HG03025 (cell line): ENCODE data around the gene GMPR2.
A peak's percentile ranks its signal among the peaks of the same experiment; 100 is the strongest.
"Not testable (repeated sequence)": the region's sequence is repeated elsewhere in the genome, so short reads cannot be mapped to it uniquely, and the experiment has no call there.

ENCODE experiments used
- ATAC-seq: cut with Tn5 transposase; IDR thresholded peaks from one replicate; pipeline ENCODE4 v1.9.1; 2021; ENCODE audit warnings: mild to moderate bottlenecking, moderate library complexity; ENCODE audit not compliant: unreplicated experiment, low FRiP score

GMPR2 gene

DNA sequence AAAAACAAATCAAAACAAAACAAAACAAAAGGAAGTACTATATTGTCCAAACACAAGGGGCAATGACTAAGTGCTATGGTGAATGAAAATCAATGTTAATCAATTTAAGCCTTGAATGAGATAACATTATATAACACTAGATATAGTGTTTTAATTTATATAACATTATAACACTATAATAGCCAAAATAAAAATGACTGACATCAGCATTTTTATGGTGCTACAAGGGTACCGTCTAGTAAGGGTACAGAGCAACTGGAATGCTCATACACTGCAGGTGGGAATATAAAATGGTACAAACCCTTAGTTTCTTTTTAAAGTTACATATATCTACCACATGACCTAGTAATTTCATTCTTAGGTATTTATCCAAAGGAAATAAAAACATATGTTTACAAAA, 6.3 kb upstream of the GMPR2 start:
- ATAC-seq: no peak

DNA sequence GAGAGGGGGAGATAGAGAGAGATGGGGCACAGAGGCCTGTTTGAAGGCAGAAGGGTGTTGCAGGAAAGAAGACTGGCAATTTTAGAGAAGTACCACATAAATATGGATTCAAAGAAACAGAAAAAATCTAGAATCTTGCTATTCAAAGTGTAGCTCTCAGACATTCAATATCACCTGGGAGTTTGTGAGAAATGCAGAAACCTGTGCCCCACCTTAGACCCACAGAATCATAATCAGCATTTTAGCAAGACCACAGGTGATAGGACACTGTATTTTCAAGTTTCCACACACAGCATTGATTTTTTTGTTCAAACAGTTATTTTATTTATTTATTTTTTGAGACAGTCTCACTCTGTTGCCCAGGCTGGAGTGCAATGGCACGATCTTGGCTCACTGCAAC, 3.8 kb upstream of the GMPR2 start:
- no peak for ATAC-seq

DNA sequence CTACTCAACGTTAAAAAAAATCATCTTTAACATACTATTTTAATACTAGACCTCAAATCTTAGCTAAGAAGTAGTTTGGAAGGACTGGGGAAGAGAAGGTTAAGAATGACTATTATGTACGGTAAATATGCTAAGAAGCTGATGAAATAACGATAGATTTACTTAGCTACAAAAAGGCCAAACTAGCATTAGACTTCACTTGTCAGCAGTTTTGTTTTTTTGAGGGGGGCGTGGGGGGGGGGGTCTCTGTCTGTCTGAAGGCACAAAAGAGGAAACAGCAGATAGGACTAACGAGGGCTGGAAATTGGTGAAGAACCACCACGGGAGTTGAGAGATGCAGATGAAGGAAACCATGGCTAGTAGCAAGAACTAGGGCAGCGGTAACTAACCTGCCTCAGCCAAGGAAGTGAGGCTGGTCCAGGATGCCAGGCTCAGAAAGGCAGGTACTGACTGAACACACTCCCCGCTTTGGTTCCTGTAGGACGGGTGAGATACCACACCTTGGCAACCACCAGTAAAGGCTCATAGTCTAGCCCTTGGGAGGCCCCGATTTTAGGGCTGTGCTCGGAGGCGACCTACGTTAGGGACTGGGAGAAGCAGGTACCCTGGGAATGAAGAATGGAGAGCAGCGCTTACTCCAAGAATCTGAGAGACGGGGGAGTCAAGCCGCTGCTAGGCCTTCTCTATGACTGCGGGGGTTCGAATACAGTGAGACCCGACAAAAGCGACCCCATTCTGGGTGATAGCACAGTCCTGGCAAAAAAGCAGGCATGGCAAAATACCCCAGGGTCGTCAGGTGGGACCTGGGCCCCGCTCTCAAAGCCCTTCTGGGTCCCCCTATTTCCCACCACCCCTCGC, 1.2 kb upstream of the GMPR2 start:
- peak; percentile 11 for ATAC-seq

DNA sequence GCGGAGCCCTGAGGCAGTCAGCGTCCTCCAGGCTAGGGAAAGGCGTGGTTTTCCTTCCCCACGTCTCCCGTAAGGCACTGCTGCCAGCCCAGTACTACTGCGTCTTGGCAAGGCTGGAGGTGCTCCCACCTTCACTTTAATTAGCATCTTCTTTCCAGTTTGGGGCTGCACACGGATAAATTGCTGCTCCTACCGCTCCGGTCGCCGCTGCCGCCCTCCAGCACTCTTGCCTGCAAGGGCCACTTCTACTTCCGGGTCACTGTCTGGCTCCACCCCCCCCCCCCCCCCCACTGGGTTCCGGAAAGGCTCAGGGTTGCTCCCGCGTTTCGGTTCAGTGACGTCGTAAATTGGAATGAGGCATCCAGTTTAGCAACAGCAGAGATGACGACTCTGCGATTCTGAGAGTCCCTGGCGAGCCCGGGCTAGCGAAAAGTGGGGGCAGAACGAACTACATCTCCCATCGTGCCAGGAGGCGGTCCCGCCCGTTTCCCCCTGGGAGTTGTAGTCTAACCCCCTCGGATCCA, 546 bp upstream of the GMPR2 start, which contains the start of gene NEDD8:
NEDD8 (minus strand) TSS at position 247 of the 524 bp plus-strand sequence; CDS start at position 147, 100 bp downstream.
- ATAC-seq: peak; percentile 77

DNA sequence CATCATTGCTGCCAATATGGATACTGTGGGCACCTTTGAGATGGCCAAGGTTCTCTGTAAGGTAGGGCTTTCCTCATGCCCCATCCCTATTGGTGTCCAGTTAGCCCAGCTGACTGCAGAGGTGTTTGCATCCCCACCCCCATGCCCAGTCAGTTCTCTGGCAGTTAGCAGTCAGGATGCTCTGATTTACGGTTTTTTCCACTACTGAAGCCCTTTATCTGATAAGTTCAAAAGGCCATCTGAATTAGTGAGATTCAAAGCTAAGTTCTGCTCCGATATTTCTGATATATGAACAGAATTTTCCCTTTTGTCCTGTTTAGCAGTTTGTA, 773 bp downstream of the GMPR2 start:
- ATAC-seq: no peak

DNA sequence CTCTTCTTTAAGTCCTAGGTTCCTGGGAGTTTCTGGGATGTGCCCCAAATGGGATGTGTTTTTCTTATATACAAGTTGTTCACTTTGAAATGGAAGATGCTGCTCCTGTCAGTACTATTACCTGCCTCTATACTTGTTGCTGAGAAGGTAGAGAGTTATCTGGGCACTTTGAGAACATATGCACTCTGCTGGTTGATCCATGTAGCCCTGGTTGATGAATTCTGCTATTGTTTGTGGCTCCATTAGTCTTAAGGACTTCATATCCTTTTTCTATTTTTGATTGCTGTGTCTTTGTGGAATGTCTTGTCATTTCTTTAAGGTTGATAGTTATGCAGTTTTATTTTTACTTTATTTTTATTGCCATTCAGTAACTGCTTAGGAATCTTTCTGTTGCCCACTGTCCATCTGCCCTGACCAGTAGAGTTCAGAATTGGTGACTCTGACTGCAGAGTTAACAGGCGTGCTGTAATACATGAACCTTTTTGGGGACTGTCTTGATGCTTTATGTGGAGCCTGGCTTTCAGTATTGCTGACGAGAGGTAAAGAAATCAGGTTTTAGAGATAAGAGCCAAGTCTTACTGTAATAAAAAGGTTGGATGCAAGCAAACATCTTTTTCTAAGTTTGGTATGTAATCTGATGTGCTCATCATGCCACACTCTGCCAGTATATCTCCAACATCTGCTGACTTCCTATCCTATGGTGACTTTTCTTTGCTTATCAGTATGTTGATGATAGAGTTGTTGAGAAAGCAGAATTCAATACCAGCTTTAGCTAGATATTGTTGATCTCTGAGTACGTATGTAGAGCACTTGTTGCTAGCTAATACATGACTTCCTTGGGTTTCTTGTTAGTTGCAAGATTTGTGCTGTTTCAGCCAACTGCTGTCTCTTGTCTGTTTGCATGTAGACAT, 1.6 kb downstream of the GMPR2 start:
- ATAC-seq: no peak

DNA sequence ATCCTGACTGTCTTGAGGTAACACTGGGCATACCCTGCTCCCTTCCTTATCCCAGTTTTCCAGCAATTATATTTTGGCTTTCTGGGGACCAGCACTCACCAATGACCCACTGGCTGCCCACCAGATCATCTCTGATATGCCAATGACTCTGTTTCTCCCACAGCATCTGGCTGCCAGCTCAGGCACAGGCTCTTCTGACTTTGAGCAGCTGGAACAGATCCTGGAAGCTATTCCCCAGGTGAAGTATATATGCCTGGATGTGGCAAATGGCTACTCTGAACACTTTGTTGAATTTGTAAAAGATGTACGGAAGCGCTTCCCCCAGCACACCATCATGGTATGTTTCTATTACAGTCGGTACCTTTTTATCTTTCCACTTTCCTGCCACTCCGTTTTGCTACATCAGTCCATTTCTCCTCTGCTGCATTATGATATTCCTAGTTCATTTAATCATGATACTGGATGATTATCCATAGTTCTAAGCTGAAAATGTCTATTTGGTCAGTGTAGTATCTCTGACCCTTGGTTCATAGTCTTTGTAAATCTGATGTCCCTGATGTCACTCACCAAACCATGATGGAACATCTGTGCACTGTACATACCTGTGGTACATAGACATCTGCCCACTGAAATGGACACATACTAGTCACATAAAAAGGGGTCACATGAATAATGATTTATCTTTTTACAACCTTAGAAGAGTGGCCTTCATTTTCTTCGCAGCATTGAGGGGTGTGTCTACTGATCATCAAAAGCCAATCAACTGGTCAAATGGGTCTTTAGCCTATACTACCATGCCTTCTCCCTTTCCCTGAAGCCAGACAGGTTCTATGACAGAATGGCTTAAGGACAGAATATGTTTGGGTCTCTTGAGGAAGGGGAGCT, 3.3 kb downstream of the GMPR2 start:
- ATAC-seq: no peak

DNA sequence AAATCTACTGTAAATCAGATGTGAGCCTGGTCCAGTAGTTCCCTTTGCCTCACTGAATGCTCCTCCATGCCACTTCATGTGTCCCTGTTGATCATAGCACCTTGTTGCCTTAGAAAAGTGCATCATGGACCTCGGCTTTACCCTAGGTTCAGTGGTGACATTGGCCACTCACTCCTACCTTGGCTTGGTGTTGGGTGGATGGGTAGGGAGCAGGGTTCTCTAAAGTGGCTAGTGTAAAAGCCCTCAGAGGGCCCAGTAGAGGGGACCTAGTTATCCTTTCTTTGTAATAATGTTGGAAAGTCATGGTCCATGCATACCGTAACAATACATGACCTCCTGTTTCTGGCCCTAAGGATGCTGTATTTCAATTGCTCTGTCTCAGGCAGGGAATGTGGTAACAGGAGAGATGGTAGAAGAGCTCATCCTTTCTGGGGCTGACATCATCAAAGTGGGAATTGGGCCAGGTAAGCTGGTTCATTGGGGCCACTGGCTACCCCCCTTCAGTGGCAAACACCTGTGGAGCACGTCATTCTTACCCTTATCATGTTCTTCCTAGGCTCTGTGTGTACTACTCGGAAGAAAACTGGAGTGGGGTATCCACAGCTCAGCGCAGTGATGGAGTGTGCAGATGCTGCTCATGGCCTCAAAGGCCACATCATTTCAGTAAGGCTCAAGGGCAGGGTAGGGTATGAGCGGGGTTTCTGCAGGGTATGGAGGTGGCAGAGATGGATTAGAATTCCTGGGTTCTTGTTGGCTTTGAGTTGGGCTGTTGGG, 4.1 kb downstream of the GMPR2 start:
- no peak for ATAC-seq

DNA sequence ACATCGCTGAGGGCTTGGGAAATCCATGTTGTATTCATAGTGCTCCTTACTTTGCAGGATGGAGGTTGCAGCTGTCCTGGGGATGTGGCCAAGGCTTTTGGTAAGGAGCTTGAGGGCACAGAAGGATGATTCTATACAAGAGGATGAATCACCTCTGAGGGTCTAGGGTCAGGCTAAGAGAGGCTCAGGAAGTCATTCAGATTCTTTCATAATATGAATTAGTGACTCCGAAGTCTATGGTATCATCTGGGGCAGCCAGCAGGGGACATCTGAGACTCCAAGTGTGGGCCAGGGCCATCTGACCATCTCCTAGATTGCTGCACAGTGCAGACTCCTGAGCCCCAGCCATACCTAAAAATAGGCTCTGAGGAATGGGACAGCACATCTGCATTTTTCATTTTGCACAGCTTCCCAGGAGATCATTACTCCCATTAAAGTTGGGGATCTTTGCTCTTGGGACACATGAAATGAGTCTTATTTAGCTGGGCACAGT, 4.8 kb downstream of the GMPR2 start:
- ATAC-seq: no peak

DNA sequence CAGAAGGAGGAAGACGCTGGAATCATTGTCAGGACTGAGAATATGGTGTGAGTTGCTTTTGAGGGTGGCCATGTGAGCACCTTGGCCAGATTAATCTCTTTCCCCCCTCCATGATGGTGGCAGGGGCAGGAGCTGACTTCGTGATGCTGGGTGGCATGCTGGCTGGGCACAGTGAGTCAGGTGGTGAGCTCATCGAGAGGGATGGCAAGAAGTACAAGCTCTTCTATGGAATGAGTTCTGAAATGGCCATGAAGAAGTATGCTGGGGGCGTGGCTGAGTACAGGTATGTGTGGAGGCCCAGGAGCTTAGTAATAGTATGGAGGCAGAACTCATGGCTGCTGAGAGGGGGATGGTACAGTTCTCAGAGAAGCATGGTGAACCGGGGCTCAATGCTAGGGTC, 5.4 kb downstream of the GMPR2 start:
- no peak for ATAC-seq

DNA sequence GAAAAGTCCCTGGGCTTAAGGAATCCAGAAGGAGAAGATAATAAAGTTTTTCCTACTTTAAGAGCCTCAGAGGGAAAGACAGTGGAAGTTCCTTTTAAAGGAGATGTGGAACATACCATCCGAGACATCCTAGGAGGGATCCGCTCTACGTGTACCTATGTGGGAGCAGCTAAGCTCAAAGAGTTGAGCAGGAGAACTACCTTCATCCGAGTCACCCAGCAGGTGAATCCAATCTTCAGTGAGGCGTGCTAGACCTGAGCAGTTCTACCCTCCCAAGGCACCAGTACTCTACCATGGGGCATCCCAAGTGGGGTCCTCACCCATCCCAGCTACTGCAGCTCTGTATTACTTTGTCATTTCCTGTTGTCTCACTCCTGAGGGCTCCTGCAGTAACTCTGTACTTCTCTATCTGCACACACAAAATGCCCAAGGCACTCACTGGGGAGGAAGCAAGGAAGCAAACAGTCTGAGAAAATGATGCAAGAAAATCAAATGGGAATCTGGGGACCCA, 5.9 kb downstream of the GMPR2 start:
- no peak for ATAC-seq

DNA sequence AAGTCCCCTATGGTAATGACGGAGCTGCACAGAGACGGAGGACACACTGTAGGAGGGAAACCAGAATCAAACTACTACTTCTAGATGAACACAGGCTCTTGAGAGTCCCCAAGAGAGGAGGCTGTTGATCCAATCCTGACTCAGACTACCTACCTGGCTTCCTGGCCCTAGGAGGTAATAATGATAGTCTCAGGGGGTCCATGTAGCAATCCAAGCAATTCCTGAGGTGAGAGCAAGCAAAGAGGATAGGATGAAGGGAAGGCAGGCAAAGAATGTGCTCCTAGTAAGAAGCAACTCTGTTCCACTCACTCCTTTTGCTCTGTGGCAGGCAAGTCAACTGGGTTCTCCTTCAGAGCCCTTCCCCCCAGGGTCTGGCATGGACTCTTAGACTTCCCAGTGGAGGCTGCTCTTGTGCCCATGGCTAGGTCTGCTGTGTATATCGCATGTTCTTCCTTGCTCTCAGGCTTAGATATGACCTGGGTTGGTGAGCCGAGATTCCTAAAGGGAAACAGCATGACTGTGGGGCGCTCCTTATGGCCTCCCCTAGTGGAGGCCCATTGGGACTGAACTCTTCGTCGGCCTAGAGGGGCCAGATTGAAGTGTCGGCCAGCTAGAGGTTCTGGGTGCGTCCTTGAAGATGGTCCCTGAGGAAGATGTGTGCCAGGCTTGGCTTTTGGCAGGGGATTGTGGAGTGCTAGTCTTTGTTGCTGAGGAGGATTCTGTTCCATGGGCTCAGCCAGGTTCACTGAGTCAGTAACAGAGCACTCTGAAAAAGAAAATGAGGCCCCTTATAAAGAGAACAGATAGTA, 7.6 kb downstream of the GMPR2 start:
- no peak for ATAC-seq

DNA sequence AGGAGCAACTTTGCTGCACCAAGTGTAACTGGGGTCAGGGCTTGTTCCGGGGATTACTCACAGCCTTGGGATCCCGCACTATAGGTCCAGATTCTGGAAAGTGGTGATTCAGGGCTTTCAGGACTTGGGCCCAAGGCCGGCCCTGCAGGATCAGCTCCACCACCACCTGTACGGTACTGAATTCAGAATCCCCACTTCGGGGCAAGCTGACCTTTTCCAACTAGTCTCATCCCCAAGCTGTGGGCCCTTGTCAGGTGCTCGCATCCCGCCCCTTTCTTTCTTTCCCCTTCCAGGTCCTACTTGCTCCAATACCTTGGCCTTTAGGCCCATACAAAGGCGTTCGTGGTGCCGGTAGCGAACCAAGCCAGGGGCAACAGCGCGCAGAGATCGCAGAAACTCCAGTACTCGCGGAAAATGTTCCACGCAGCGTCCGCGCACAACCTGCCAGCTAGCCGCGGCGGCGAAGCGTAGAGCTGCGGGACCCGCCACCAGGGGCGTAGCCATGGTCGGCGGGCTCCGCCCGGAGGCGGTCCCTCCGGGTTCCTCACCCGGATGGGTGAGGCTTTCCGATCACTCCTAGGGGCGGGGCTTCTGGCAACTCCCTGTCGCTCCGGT, 9.2 kb downstream of the GMPR2 start:
- peak; percentile 70 for ATAC-seq

DNA sequence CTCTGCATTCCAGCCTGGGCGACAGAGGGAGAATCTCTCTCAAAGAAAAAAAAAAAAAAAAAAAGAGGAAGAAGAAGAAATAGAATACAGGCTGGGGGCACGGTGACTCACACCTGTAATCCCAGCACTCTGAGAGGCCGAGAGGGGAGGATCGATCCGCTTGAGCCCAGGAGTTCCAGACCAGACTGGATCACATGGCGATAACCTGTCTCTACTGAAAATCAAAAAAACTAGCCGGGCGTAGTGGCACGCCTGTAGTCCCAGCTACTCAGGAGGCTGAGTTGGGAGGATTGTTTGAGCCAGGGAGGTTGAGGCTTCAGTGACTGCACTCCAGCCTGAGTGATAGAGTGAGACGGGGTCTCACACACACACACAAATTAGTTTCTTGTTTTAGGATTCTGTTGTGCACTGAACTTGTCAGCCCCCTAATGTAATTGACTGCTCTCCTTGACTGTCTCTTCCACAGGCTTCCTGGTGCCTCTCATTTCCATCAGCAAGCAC, 10.7 kb downstream of the GMPR2 start:
- no peak for ATAC-seq

DNA sequence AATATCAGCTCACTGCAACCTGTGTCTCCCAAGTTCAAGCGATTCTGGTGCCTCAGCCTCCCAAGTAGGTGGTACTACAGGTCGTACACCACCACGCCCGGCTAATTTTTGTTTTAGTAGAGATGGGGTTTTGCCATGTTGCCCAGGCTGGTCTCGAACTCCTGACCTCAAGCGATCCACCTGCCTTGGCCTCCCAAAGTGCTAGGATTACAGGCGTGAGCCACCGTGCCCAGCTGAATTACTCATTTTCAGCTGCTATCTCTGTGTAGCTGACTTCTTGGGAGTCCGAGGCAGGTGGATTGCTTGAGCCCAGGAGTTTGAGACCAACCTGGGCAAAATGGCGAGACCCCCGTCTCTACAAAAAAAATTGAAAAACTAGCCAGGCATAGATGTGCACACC, 12.6 kb downstream of the GMPR2 start:
- not testable (repeated sequence) for ATAC-seq

DNA sequence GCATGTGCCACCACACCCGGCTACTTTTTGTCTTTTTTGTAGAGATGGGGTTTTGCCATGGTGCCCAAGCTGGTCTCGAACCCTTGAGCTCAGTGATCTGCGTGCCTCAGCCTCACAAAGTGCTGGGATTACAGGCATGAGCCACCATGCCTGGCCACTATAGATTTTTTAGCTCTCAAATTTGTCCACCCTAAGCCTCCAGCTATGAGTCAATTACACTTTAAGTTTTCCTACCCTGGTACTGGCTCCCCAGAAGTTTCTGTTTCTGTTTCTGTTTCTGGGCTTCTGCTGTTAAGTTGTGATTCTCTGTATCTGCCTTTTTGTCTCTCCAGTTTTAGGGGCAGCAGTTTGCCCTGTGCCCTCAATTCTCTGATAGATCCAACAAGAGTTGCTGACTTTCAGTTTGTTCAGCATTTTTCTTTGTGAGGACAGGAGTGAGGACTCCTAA, 14.1 kb downstream of the GMPR2 start:
- no peak for ATAC-seq

DNA sequence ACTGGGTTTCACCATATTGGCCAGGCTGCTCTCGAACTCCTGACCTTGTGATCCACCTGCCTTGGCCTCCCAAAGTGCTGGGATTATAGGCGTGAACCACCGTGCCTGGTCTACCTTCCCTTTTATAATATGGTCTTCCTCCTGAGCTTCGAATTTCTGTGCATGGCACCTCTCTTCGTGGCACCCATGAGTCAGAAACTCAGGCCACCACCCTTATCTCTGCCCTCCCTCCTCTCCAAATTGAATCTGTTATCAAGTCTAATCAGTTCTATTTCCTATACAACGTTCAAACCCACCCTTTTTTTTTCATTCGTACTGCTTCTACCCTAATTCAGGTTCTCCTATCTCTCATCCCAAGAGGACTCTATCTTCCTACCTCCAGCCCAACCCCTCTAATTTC, 14.7 kb downstream of the GMPR2 start:
- no peak for ATAC-seq
